Esophagus squamous epithelium (tissue), 5 donors: ENCODE measurements around the gene CBX6. TPM values are rescaled to one million over a fixed set of nuclear protein-coding genes. Genes with fewer than 3 reads are reported as not detected.

Source experiments
- DNase-seq: peaks from one replicate; lab custom pipeline; 2025; lab: John Stamatoyannopoulos, UW
- H3K27ac ChIP-seq, 4 donors: fragments of 200-600 bp; sonication (generic); one replicate each; pipeline ENCODE4 v1.5.1; 2016 to 2019; ENCODE audit warnings: mild to moderate bottlenecking in 1 of 4
- H3K27me3 ChIP-seq, 4 donors: fragments of 200-600 bp; sonication (generic); 1 replicate in 3 of 4; 2 replicates in 1 of 4; pipeline versions ENCODE4 v1.5.1 to v1.6.0; 2017 to 2021; ENCODE audit warnings: antibody characterized with exemption in 1 of 4
- H3K36me3 ChIP-seq, 3 donors: fragments of 200-600 bp; sonication (generic); one replicate each; pipeline ENCODE4 v1.5.1; 2016 to 2019
- H3K4me1 ChIP-seq, 3 donors: fragments of 200-600 bp; sonication (generic); one replicate each; pipeline ENCODE4 v1.5.1; 2017 to 2019
- H3K4me3 ChIP-seq, 4 donors: fragments of 200-600 bp; sonication (generic); 1 replicate in 3 of 4; 2 replicates in 1 of 4; pipeline ENCODE4 v1.5.1; 2016 to 2019; ENCODE audit warnings: mild to moderate bottlenecking in 2 of 4, moderate library complexity in 1 of 4
- H3K9me3 ChIP-seq, 3 donors: fragments of 200-600 bp; sonication (generic); one replicate each; pipeline ENCODE4 v1.5.1; 2016 to 2019
- CTCF ChIP-seq, 6 experiments: fragments of 450-650 bp in 4 of 6; fragments of 200-600 bp in 2 of 6; sonication (generic) in 2 of 6; IDR thresholded peaks; one replicate each; pipeline ENCODE4 v1.5.1; 2016 to 2019; ENCODE audit warnings: antibody characterized with exemption in 6 of 6, mild to moderate bottlenecking in 4 of 6, moderate library complexity in 4 of 6
- POLR2A ChIP-seq, 4 donors: fragments of 450-650 bp; IDR thresholded peaks; one replicate each; pipeline ENCODE4 v1.6.1; 2017; ENCODE audit warnings: antibody characterized with exemption in 4 of 4, mild to moderate bottlenecking in 4 of 4, moderate library complexity in 3 of 4
- WGBS, 2 donors: methylation state at CpG; one replicate each; pipeline ENCODE4 v1.1.5; 2018; 5-methylcytosine and 5-hydroxymethylcytosine counted together
- intact Hi-C: fragments of 100-400 bp; cut with DNase I; formaldehyde crosslinking; loops from one replicate; pipeline ENCODE4 v1.15.0; 2022
- total RNA-seq, 4 donors: library from RNA; depleted of rRNA; stranded (reverse); fragments of >200 nt; gene quantifications; one replicate each; pipeline ENCODE4 v1.1.0, GENCODE V29; 2016
- donor health status: DM: yes; HTN: yes; CAD: no.

Gene CBX6
- total RNA-seq, 4 donors from 2014 or later: 7.8 to 27.7 (median 11.8) TPM

DNA sequence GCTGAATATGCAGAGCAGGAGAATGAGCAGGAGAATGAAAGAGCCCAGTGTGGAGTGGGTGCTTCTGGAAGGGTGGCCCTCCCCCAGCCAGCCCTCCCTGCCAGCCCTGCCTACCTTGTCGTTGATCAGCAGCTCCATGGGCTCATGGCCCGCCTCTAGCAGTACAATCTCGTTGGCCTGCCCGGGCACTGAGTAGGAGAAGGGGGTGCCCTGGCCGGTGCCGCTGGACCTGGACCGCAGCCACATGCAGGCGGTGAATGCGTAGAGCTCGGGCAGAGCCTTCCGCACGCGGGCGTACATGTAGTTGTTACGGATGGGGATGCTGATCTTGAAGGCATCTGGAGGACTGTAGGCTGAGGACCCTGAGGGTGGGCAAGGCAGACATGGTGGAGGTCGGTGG is 45.6 kb downstream of the CBX6 start:
- no peak overlapping the region for H3K27ac ChIP-seq
- intact Hi-C loops: no loop called here
- no peaks in the 10 kb centered on the region for H3K4me1 ChIP-seq
- no peaks in the 10 kb centered on the region for H3K36me3 ChIP-seq
- WGBS, 2 donors: 67 to 90% methylated on average over 3 to 13 of the region's 16 CpGs
- H3K9me3 ChIP-seq: no peaks in the 10 kb centered on the region
- H3K4me3 ChIP-seq: no peak overlapping the region
- TF ChIP-seq CTCF (IDR thresholded peaks at IDR 0.05) (no peak), POLR2A (IDR thresholded peaks at IDR 0.05) (no peak)
- H3K27me3 ChIP-seq: no peaks in the 10 kb centered on the region
- no peak for DNase-seq

DNA sequence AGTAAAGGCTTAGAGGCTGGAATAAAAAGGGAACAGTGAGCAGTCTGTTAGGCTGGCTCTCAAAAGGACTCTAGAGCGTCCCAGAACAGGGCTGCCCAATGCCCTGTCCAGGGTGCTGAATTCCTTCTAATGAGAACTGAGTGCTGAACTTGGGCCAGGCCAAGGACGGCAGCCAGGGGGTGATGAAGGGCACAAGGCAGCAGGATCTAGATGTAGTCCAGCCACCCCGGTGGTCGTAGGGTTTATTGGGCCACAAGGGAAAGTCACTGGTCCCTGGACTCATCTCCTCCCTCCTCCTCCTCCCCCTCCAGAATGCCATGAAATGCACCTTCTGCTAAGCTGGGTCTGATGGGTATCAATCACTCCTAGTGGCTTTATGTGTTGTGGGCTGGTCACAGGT is 47.4 kb downstream of the CBX6 start:
- intact Hi-C loops: no loop called here
- peak in 1 of 6 experiments; percentile 18 for TF ChIP-seq CTCF (IDR thresholded peaks at IDR 0.05)
- no peak for TF ChIP-seq POLR2A (IDR thresholded peaks at IDR 0.05)
- Histone ChIP-seq H3K4me3 (no peak overlapping the region), H3K27ac (no peak overlapping the region), H3K36me3 (no peaks in the 10 kb centered on the region), H3K27me3 (no peaks in the 10 kb centered on the region), H3K4me1 (no peaks in the 10 kb centered on the region), H3K9me3 (no peaks in the 10 kb centered on the region)
- 3 to 8% methylated on average over 4 of the region's 4 CpGs for WGBS, 2 donors
- DNase-seq: no peak

GRCh38 chr22:38823637-38824036 is 48.4 kb downstream of the CBX6 start:
- 49 to 69% methylated on average over 2 of the region's 2 CpGs for WGBS, 2 donors
- Histone ChIP-seq H3K27me3 (peaks cover 0 to 3% (median 0%) of the 10 kb centered on the region in 4 donors), H3K27ac (no peak overlapping the region), H3K4me1 (no peaks in the 10 kb centered on the region), H3K4me3 (no peak overlapping the region), H3K36me3 (no peaks in the 10 kb centered on the region), H3K9me3 (no peaks in the 10 kb centered on the region)
- TF ChIP-seq POLR2A (IDR thresholded peaks at IDR 0.05): no peak
- no peak for TF ChIP-seq CTCF (IDR thresholded peaks at IDR 0.05)
- intact Hi-C loops: no loop called here
- DNase-seq: no peak

DNA sequence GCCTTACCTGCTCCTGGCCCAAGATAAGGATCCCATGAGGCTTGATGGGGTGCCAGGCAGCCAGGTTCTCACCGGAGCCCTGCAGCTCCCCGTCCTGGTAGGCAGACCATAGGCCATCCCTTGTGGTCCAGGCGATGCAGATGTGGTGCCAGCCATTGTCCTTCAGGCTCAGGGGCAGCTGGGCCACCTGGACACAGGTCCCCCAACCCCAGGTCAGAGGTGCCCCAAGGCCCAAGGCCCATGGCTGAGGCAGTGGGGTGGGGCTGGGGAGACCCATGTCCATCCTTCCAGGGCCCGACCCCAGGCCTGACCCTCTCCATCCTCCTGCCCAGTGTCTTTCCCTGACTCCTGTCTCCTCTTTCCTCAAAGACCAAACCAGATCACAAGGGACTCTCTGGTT is 48.9 kb downstream of the CBX6 start:
- H3K27ac ChIP-seq: no peak overlapping the region
- no peaks in the 10 kb centered on the region for H3K9me3 ChIP-seq
- intact Hi-C loops: no loop called here
- H3K36me3 ChIP-seq: no peaks in the 10 kb centered on the region
- no peak for TF ChIP-seq POLR2A (IDR thresholded peaks at IDR 0.05)
- TF ChIP-seq CTCF (IDR thresholded peaks at IDR 0.05): no peak
- WGBS, 2 donors: 60% methylated on average over 1 of the region's 4 CpGs; no CpG with 5 or more reads in 1 of the 2 donors
- no peak overlapping the region for H3K4me3 ChIP-seq
- H3K4me1 ChIP-seq: no peaks in the 10 kb centered on the region
- DNase-seq: no peak
- H3K27me3 ChIP-seq: peaks cover 0 to 4% (median 0%) of the 10 kb centered on the region in 4 donors

DNA sequence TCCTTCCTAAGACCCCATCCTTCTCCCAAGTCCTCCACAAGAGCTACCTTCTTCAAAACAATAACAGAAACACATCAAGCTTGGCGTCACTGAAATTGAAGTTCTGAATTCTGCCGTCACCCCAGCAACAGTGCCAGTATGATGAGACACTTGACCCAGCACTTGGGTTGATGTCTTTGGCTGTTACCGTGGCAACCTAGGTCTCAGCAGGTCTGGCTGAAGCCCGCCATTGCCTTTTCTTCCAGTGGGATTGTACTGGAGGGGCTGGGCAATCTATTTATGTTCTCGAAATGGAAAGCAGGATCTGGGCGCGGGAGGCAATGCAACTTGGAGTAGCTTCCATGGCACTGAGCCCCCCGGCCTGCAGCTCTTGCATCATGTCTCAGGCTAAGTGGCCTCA is 52.0 kb downstream of the CBX6 start:
- Histone ChIP-seq H3K36me3 (no peaks in the 10 kb centered on the region), H3K27ac (no peak overlapping the region), H3K4me3 (no peak overlapping the region), H3K27me3 (peaks cover 0 to 4% (median 0%) of the 10 kb centered on the region in 4 donors), H3K4me1 (no peaks in the 10 kb centered on the region), H3K9me3 (no peaks in the 10 kb centered on the region)
- TF ChIP-seq CTCF (IDR thresholded peaks at IDR 0.05) (no peak), POLR2A (IDR thresholded peaks at IDR 0.05) (no peak)
- no peak for DNase-seq
- WGBS, 2 donors: 52 to 71% methylated on average over 2 to 4 of the region's 8 CpGs
- intact Hi-C loops: no loop called here
